ENCODE results near the gene MSI1. TPM values are rescaled to one million over a fixed set of nuclear protein-coding genes. Genes with fewer than 3 reads are reported as not detected.

MSI1 gene
- total and polyA plus RNA-seq, 2 of the 13 experiments (the other 11 are each of a cell fraction or from before 2014, with no cell fraction given) = 0.09 to 0.46 TPM

- TF ChIP-seq TAF15 (IDR thresholded peaks at IDR 0.05; ENCODE audit: low read depth, low read length, poor library complexity, severe bottlenecking) (no peak), NFYC (CRISPR knock-in tag; IDR thresholded peaks at IDR 0.05) (no peak), ZFAT (CRISPR knock-in tag; conservative IDR thresholded peaks at IDR 0.05) (no peak), ZNF510 (CRISPR knock-in tag; IDR thresholded peaks at IDR 0.05; ENCODE audit: low read depth) (0 out of 2 replicates have a peak, but pooled peaks have one; percentile 52), RELA (CRISPR knock-in tag; IDR thresholded peaks at IDR 0.05) (no peak), RBM39 (IDR thresholded peaks at IDR 0.05; ENCODE audit: low read depth, low read length, poor library complexity, severe bottlenecking) (no peak), CBX5 (CRISPR knock-in tag; IDR thresholded peaks at IDR 0.05; ENCODE audit: borderline replicate concordance) (0 out of 2 replicates have a peak, but pooled peaks have one; percentile 63), POLR2G (IDR thresholded peaks at IDR 0.05; ENCODE audit: low read depth, low read length) (0 out of 2 replicates have a peak, but pooled peaks have one; percentile 36), GATAD1 (CRISPR knock-in tag; IDR thresholded peaks at IDR 0.05) (peak; percentile 73), ARID2 (CRISPR knock-in tag; IDR thresholded peaks at IDR 0.05; ENCODE audit: borderline replicate concordance) (no peak), ZNF784 (CRISPR knock-in tag; IDR thresholded peaks at IDR 0.05; ENCODE audit: borderline replicate concordance) (no peak), ZNF572 (CRISPR knock-in tag; IDR thresholded peaks at IDR 0.05) (no peak), AHR (CRISPR knock-in tag; IDR thresholded peaks at IDR 0.05) (no peak), ZNF260 (CRISPR knock-in tag; IDR thresholded peaks at IDR 0.05; ENCODE audit: borderline replicate concordance, low read depth) (no peak), ZNF430 (CRISPR knock-in tag; IDR thresholded peaks at IDR 0.05) (0 out of 2 replicates have a peak, but pooled peaks have one; percentile 41), NKX3-1 (CRISPR knock-in tag; IDR thresholded peaks at IDR 0.05) (no peak), ZMAT3 (CRISPR knock-in tag; conservative IDR thresholded peaks at IDR 0.05) (0 out of 2 replicates have a peak, but pooled peaks have one; percentile 20), HNRNPL (IDR thresholded peaks at IDR 0.05; ENCODE audit: low read depth, low read length) (no peak), RFXANK (CRISPR knock-in tag; IDR thresholded peaks at IDR 0.05) (no peak), ZNF577 (CRISPR knock-in tag; IDR thresholded peaks at IDR 0.05; ENCODE audit: borderline replicate concordance, low read depth) (no peak), SP4 (CRISPR knock-in tag; IDR thresholded peaks at IDR 0.05) (peak; percentile 59), ATF1 (CRISPR knock-in tag; IDR thresholded peaks at IDR 0.05) (peak; percentile 79), ZNF280B (CRISPR knock-in tag; IDR thresholded peaks at IDR 0.05; ENCODE audit: borderline replicate concordance) (no peak), NCOR1 (IDR thresholded peaks at IDR 0.05; ENCODE audit: borderline replicate concordance, low read length) (peak; percentile 53; the same call in 1 of the 2 replicates), THAP9 (CRISPR knock-in tag; IDR thresholded peaks at IDR 0.05; ENCODE audit: borderline replicate concordance) (no peak)
These were observed 66.8 kb downstream of the MSI1 start, which contains the start of gene SIRT4 (continued) for GRCh38 chr12:120301962-120302815.
